Activated T-cell treated with anti-CD3 and anti-CD28 coated beads, Interleukin-2, amount 50 U/mL, for 4 hours (primary cell): ENCODE results near the gene C19orf12. TPM values are rescaled to one million over a fixed set of nuclear protein-coding genes. Genes with fewer than 3 reads are reported as not detected.
A peak's percentile ranks its signal among the peaks of the same experiment; 100 is the strongest.

Source experiments
- ATAC-seq, 2 donors: fragments of 200-7000 bp; cut with Tn5 transposase; one replicate each; pipeline ENCODE4 v1.10.0; 2021
- DNase-seq: peaks from one replicate; pipeline ENCODE4 v3.0.0-alpha.2; 2020
- H3K27me3 Mint-ChIP-seq: one replicate; pipeline ENCODE4 v1.8.0; 2021; ENCODE audit warnings: low read depth, mixed read lengths
- H3K36me3 Mint-ChIP-seq: one replicate; pipeline ENCODE4 v1.8.0; 2022; ENCODE audit warnings: mixed read lengths; ENCODE audit not compliant: insufficient read depth
- H3K4me1 Mint-ChIP-seq: one replicate; pipeline ENCODE4 v1.8.0; 2021; ENCODE audit warnings: low read depth, mixed read lengths
- H3K4me3 Mint-ChIP-seq: one replicate; pipeline ENCODE4 v1.8.0; 2021; ENCODE audit warnings: mild to moderate bottlenecking, moderate library complexity, mixed read lengths
- H3K9me3 Mint-ChIP-seq: one replicate; pipeline ENCODE4 v1.8.0; 2021; ENCODE audit warnings: mixed read lengths
- total RNA-seq, 3 donors: library from RNA; stranded (reverse); gene quantifications; one replicate each; pipeline ENCODE4 v1.2.1, GENCODE V29; 2021

Gene C19orf12
- 10 to 100 TPM; 39.3 to 45.7 (median 41.0) TPM for total RNA-seq

DNA sequence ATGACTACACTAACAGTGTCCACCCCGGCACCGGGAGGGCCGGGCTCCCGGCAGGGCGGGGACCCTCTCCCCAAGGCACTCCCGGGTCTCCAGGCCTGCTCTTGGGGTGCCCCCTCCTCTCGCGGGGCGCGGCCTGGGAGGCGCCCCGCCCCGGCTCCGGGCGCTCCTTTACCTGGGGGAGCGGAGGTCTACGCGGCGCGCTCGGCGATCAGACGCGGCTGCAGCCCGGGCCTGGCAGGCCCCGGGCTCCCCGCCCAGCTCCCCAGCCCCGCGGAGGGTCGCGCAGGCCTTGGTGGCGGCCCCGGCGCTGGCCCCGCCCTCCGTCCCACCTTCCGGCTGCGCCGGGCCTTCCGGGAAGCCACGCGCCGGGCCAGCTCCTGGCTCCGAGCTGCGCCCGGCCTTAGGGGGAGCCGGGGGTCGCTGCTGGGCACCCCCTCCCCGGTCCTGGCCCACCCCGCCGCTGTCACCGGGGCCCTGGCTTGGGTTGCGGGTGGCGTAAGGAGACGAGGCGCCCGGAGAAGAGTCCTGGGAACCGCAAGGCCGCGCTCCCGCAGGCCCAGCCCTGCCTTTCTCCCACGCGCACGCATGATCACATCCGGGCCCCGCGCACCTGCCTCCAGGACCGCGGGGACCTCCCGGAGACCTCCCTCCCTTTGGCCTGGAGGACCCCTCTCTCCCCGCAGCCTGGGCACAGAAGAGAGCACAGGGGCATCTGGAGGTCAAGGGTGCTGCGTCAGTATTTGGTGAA, at the start of gene C19orf12:
Gene C19orf12, minus strand, starts transcription at position 309 of the 748 bp plus-strand sequence. CDS start 6,848 bp downstream, outside the sequence.
- no peaks in the 10 kb centered on the region for H3K9me3 Mint-ChIP-seq
- H3K27me3 Mint-ChIP-seq: no peaks in the 10 kb centered on the region
- DNase-seq (peak; percentile 53), ATAC-seq (peak; percentile 71 to 75)
- H3K4me1 Mint-ChIP-seq: peaks cover 55% of the 10 kb centered on the region
- peak within 1 kb of the TSS; percentile 87 for H3K4me3 Mint-ChIP-seq
- H3K36me3 Mint-ChIP-seq: no peaks in the 10 kb centered on the region

DNA sequence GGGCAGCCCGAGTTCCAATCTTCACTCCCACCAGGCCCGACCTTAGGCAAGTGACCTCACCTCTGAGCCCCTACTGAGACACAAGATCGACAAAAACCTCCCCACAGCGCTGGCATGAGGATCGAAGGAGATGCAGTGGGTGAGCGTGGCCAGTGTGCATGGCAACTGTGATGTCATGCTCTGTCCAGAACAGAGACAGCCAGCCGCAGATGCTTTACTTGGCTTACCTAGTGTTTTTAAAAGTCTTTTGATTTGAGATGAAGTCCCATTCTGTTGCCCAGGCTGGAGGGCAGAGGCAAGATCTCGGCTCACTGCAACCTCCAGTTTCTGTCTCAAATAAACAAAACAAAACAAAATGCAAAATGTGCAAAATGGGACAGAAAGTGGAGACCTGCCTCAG, 49.3 kb upstream of the C19orf12 start:
- Mint-ChIP-seq H3K4me1 (no peaks in the 10 kb centered on the region), H3K9me3 (no peaks in the 10 kb centered on the region), H3K27me3 (peaks cover 2% of the 10 kb centered on the region), H3K4me3 (no peak overlapping the region), H3K36me3 (no peaks in the 10 kb centered on the region)
- no peak for DNase-seq
- ATAC-seq: no peak

DNA sequence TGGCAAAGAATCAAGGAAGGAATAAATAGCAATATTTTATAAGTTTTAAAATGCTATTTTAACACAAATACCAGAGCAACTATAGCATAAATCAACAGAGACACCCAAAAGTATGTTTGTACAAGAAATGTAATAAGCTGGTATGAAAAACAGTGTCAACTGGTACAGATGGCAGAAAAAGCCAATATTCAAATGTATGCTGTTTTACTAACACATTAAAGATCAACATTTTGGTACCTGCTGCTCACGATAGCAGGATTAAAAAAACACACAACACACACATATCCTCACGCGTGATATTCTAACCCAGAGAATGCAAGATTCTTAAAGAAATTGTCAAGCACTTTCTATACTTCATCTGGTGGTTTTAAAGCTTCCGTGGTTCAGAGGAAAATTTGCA, 48.1 kb upstream of the C19orf12 start:
- no peaks in the 10 kb centered on the region for H3K4me1 Mint-ChIP-seq
- DNase-seq: no peak
- no peak for ATAC-seq
- H3K27me3 Mint-ChIP-seq: peaks cover 2% of the 10 kb centered on the region
- H3K36me3 Mint-ChIP-seq: no peaks in the 10 kb centered on the region
- no peaks in the 10 kb centered on the region for H3K9me3 Mint-ChIP-seq
- H3K4me3 Mint-ChIP-seq: no peak overlapping the region

DNA sequence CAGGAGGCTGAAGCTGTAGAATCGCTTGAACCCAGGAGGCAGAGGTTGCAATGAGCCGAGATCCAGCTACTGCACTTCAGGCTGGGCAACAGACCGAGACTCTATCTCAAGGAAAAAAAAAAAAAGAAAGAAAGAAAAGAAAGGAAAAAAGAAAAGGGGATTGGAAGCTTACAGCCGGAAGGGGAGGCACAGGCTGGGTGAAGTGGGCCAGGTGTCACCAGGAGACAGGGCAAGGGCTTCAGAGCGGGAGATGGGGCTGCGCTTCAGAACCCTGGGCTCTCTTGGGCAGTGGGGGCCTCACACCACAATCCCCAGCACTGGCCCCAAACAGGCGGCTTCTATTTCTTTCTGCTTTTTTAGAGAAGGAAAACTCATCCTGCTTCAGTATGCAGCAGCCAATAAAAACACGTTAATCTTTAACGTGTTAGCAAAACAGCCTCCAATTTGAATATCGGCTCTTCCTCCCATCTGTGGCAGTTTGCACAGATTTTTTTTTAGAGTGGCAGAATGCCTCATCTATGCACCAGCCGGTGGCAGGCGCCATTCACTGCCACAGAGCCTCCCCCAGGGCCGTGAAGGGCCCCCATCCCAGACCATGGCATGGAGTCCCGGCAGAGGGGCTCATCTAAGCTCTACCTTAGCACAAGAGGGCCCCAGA, 46.6 kb upstream of the C19orf12 start:
- Mint-ChIP-seq H3K27me3 (peaks cover 2% of the 10 kb centered on the region), H3K9me3 (no peaks in the 10 kb centered on the region)

DNA sequence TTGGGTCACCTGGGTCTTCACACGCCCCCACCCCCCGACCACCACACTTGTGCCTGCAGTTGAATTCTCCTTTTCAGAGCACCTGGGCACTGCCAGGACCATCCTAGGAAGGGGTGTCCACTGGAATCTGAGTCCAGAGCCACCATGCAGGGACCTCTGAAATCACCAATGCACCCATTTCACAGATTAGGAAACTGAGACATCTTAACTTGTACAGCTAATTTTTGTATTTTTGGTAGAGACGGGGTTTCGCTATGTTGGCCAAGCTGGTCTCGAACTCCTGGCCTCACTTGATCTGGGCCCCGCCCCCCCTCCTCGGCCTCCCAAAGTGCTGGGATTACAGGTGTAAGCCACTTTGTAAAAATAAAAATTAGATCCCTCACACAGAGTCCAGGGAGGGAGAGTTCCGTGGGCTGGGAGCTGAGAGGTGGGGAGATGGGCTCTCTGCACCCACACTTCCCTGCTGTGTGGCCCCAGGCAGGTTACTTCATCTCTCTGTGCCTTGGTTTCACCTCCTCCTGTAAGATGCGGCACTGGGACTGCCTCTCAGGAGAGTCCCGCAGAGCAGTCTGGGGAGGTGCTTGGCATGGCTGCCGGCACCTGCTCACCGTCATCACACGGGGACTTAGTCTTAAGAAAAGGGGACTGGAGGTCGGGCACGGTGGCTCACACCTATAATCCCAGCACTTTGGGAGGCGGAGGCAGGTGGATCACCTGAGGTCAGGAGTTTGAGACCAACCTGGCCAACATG, 45.9 kb upstream of the C19orf12 start:
- ATAC-seq (no peak), DNase-seq (no peak)
- Mint-ChIP-seq H3K36me3 (no peaks in the 10 kb centered on the region), H3K4me3 (no peak overlapping the region), H3K9me3 (no peaks in the 10 kb centered on the region), H3K4me1 (no peaks in the 10 kb centered on the region), H3K27me3 (peaks cover 2% of the 10 kb centered on the region)

More for the DNA sequence above, 46.6 kb upstream of the C19orf12 start:
- DNase-seq: no peak
- H3K4me3 Mint-ChIP-seq: no peak overlapping the region
- no peaks in the 10 kb centered on the region for H3K4me1 Mint-ChIP-seq
- no peak for ATAC-seq
- H3K36me3 Mint-ChIP-seq: no peaks in the 10 kb centered on the region

DNA sequence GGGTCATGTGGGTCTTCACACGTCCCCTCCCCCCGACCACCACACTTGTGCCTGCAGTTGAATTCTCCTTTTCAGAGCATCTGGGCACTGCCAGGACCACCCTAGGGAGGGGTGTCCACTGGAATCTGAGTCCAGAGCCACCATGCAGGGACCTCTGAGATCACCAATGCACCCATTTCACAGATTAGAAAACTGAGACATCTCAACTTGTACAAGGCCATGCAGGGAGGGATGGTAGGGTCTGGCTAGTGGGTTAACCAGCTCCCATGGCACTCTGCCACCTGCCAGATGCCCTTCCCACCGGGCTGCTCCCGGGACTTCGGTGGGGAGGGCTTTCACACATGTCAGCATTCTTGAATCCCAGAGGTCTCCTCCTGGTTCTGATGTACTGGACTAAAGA, 44.3 kb upstream of the C19orf12 start:
- peaks cover 2% of the 10 kb centered on the region for H3K27me3 Mint-ChIP-seq
- H3K9me3 Mint-ChIP-seq: no peaks in the 10 kb centered on the region
- H3K4me3 Mint-ChIP-seq: no peak overlapping the region
- H3K4me1 Mint-ChIP-seq: no peaks in the 10 kb centered on the region
- H3K36me3 Mint-ChIP-seq: no peaks in the 10 kb centered on the region
- no peak for DNase-seq
- no peak for ATAC-seq

DNA sequence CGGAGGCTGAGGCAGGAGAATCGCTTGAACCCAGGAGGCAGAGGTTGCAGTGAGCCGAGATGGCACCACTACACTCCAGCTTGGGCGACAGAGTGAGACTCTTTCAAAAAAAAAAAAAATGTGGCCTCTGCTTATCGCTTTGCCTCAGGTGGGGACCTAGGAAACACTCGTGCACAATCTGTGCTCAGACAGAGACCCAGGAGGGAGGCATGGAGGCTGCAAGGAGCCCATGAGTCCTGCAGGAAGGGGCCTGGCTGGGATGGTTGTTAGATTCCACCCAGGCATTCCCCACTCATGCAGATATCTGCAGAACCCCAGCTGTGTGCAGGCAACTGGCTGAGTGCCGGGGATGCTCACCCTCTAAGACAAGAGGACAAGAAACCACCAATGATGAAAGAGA, 43.8 kb upstream of the C19orf12 start:
- H3K4me1 Mint-ChIP-seq: no peaks in the 10 kb centered on the region
- ATAC-seq: no peak
- H3K4me3 Mint-ChIP-seq: no peak overlapping the region
- no peaks in the 10 kb centered on the region for H3K36me3 Mint-ChIP-seq
- no peak for DNase-seq
- peaks cover 2% of the 10 kb centered on the region for H3K27me3 Mint-ChIP-seq
- no peaks in the 10 kb centered on the region for H3K9me3 Mint-ChIP-seq

DNA sequence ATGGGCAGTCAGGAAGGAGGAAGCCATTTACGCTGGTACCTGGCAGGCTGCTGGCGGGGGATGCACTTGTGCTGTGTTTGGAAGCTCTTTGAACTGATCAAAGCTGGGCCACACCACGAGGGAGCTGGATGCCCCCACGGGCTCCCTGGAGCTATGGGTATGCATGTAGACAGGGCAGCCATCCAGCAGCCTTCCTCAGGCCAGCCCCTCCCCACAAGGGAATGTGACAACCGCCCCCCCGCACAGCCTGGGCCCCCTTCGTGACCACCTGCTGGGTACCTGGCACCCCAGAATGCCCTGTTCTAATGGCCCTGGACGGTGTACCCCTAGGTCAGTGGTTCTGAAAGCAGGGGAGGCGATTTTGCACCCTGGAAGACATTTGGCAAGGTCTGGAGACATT, 42.5 kb upstream of the C19orf12 start:
- H3K9me3 Mint-ChIP-seq: no peaks in the 10 kb centered on the region
- ATAC-seq (no peak), DNase-seq (no peak)
- H3K27me3 Mint-ChIP-seq: peaks cover 2% of the 10 kb centered on the region
- no peaks in the 10 kb centered on the region for H3K36me3 Mint-ChIP-seq
- H3K4me1 Mint-ChIP-seq: no peaks in the 10 kb centered on the region
- no peak overlapping the region for H3K4me3 Mint-ChIP-seq

DNA sequence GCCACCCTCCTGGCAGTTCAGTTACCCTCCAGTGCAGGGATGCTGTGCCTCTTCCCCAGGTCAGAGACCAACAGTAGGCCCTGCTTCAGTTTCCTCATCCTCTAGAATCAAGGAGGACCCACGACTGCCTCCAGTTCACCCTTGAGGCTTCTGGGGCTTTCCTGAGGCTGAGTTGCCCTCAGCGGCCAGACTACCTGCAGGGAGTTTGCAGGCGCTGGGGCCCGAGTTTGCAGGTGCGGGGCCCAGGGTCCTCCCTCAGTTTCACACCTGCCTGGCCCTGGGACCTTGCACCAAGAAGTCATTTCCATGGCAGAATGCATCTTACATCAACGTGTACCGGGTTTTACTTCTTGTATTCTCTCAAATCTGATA, 38.9 kb upstream of the C19orf12 start:
- no peak for DNase-seq
- Mint-ChIP-seq H3K4me3 (no peak overlapping the region), H3K36me3 (no peaks in the 10 kb centered on the region), H3K4me1 (no peaks in the 10 kb centered on the region), H3K9me3 (no peaks in the 10 kb centered on the region), H3K27me3 (peaks cover 3% of the 10 kb centered on the region)
- ATAC-seq: no peak

DNA sequence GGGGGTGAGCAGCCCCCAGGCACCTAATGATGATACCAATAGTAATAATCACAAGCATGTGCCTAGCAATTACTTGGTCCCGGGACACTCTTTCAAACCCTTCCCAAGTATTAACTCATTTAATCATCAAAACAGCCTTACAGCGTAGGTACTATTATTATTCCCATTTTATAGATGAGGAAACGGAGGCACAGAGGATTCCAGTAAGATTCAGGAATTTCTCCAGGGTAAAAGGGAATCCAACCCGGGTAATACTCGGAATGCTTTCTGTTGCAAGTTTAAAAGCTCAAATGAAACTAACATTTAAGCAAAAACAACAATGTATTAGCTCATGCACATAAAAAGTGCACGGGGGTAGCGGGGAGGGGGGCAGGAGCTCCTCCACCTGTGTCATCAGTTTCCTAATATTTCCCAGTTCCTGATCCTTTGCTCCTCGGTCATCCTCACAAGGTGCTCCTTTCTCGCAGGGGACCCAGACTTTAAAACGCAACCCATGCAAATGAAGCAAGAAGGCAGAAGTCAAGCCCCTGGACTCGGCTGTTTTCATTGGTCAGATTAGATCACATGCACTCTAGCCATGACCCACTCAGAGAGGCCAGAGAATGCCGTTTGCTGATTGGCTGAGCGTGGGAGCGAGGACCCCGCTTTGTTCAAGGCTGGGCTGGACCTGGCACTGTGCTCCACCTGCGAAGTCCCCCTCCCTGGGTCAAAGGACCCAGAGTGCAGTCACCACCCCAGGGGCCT, 38.3 kb upstream of the C19orf12 start:
- no peak for DNase-seq
- Mint-ChIP-seq H3K9me3 (no peaks in the 10 kb centered on the region), H3K27me3 (peaks cover 3% of the 10 kb centered on the region), H3K36me3 (no peaks in the 10 kb centered on the region), H3K4me1 (no peaks in the 10 kb centered on the region), H3K4me3 (no peak overlapping the region)
- no peak for ATAC-seq

DNA sequence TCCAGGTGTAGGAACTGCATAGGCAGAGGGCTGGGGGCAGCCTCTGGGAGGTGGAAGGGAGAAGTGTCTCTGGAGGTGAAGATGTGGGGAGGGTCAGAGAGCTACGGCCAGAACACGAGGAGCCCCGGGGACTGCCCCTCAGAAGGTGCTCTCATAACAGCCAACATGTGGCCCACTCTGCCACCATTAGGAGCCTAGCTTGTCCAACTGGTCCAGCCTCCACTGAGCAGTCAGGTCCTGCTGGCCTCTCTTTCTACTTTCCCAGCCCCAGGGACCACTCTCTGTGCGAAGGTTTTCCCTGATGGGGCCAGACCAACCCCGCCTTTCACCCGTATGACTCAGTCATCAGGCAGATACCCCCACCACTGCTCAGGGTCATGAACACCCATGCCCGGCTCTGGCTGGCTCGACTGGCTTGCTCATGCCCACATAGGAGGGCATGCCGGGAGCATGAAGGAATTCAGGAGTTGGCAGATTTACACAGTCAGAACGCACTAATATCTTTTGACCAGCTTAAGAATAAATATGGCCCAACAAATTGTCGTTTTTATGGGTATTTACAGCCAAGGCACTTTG, 37.5 kb upstream of the C19orf12 start:
- DNase-seq (no peak), ATAC-seq (no peak)
- H3K36me3 Mint-ChIP-seq: no peaks in the 10 kb centered on the region
- no peaks in the 10 kb centered on the region for H3K4me1 Mint-ChIP-seq
- H3K9me3 Mint-ChIP-seq: no peaks in the 10 kb centered on the region
- H3K4me3 Mint-ChIP-seq: no peak overlapping the region
- peaks cover 3% of the 10 kb centered on the region for H3K27me3 Mint-ChIP-seq

DNA sequence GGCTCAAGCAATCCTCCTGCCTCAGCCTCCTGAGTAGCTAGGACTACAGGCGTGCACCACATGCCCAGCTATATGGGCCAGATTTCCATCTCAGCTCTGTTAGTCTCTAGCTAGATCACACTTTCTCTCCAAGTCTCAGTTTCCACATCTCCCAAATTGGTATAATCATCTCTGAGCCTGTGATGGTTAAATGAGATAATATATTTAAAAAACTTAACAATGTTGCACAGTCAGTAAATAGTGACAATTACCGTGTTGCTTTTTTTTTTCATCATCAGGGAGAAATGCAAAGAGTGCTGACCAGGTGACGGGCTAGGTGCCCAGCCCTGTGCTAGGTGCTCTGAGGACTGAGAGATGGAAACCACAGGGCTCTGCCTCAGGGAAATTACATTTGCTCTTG, 36.9 kb upstream of the C19orf12 start:
- ATAC-seq: no peak
- H3K27me3 Mint-ChIP-seq: peaks cover 3% of the 10 kb centered on the region
- no peaks in the 10 kb centered on the region for H3K4me1 Mint-ChIP-seq
- H3K4me3 Mint-ChIP-seq: no peak overlapping the region
- no peaks in the 10 kb centered on the region for H3K9me3 Mint-ChIP-seq
- no peaks in the 10 kb centered on the region for H3K36me3 Mint-ChIP-seq
- no peak for DNase-seq

DNA sequence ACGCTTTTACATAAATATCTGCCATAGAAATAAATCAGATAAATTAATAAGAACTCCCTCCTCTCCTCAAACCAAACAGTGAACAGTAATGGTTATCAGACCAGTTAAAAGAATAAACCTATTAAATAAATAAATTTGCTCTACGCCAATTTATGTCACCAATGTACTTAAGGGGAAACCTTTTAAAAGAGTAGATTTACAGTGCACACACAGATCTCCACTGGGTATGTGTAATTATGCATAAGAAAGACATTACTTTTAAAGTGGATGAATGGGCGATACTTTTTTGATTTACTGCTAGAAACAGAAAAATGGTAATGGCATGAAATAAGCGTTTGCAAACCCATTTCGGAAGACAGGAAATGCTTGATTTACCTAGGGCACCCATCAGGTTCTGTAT, 34.9 kb upstream of the C19orf12 start:
- no peak for DNase-seq
- Mint-ChIP-seq H3K9me3 (no peaks in the 10 kb centered on the region), H3K27me3 (peaks cover 3% of the 10 kb centered on the region), H3K4me3 (no peak overlapping the region), H3K4me1 (no peaks in the 10 kb centered on the region), H3K36me3 (no peaks in the 10 kb centered on the region)
- no peak for ATAC-seq
